Lower leg skin (tissue), 3 donors: ENCODE measurements around the gene CAB39.

Source experiments
- POLR2A ChIP-seq, 2 donors: fragments of 450-650 bp; IDR thresholded peaks; one replicate each; pipeline ENCODE4 v1.6.1; 2016 to 2017; ENCODE audit warnings: antibody characterized with exemption in 2 of 2, mild to moderate bottlenecking in 1 of 2, moderate library complexity in 1 of 2
- TF ChIP-seq, protein P1 (sequence below), 3 donors: fragments of 450-650 bp; IDR thresholded peaks; one replicate each; pipeline ENCODE4 v1.5.1; 2016; ENCODE audit warnings: antibody characterized with exemption in 3 of 3, mild to moderate bottlenecking in 3 of 3, moderate library complexity in 2 of 3

DNA sequence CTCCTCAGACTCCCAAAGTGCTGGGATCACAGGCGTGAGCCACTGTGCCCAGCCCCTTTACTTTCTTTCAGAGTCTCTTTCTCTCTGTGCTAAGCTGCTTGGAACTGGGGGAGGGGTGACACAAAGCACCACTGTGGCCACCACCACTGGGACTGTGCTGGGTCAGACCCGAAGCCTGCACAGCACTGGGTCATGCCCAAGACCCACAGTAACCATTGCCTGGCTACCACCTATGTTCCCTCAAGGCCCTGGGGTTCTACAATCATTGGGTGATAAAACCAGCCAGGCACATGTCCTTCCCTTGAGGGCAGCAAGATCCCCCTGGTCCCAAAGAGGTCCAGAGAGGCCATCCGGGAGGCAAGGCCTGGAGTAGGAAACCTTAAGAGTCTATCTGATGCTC lies 9.1 kb upstream of the CAB39 start:
- TF ChIP-seq, protein P1, sequence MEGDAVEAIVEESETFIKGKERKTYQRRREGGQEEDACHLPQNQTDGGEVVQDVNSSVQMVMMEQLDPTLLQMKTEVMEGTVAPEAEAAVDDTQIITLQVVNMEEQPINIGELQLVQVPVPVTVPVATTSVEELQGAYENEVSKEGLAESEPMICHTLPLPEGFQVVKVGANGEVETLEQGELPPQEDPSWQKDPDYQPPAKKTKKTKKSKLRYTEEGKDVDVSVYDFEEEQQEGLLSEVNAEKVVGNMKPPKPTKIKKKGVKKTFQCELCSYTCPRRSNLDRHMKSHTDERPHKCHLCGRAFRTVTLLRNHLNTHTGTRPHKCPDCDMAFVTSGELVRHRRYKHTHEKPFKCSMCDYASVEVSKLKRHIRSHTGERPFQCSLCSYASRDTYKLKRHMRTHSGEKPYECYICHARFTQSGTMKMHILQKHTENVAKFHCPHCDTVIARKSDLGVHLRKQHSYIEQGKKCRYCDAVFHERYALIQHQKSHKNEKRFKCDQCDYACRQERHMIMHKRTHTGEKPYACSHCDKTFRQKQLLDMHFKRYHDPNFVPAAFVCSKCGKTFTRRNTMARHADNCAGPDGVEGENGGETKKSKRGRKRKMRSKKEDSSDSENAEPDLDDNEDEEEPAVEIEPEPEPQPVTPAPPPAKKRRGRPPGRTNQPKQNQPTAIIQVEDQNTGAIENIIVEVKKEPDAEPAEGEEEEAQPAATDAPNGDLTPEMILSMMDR (IDR thresholded peaks at IDR 0.05): no peak
- TF ChIP-seq POLR2A (IDR thresholded peaks at IDR 0.05): no peak
